Esophagus muscularis mucosa (tissue), 3 donors: ENCODE data around the gene CFAP161.

Source experiments
- POLR2A ChIP-seq: fragments of 450-650 bp; IDR thresholded peaks from one replicate; pipeline ENCODE4 v1.6.1; 2017; ENCODE audit warnings: antibody characterized with exemption, moderate library complexity, mild to moderate bottlenecking, low read depth
- TF ChIP-seq, protein P1 (sequence below), 3 experiments: fragments of 200-600 bp in 2 of 3; fragments of 450-650 bp in 1 of 3; sonication (generic) in 2 of 3; IDR thresholded peaks; one replicate each; pipeline ENCODE4 v1.5.1; 2017 to 2019; ENCODE audit warnings: antibody characterized with exemption in 3 of 3, mild to moderate bottlenecking in 2 of 3, moderate library complexity in 1 of 3

DNA sequence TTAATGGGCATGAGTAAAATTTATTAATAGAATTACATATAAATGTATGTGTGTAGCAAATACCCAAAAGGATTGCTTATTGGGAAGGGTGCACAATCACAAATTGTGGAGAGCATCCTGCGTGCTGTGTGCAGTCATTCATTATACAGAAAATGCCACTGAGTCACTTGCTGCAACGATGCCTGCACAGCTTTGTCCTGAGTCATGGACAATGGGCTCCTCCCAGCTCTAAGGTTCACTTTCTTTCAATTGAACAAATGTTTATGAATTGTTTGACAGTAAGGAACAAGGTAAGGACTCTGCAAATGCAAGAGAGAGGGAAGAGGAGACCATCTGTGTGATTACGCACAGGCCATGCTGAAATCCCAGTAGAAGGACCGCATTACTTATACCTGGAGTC is 18.7 kb downstream of the CFAP161 start:
- TF ChIP-seq, protein P1, sequence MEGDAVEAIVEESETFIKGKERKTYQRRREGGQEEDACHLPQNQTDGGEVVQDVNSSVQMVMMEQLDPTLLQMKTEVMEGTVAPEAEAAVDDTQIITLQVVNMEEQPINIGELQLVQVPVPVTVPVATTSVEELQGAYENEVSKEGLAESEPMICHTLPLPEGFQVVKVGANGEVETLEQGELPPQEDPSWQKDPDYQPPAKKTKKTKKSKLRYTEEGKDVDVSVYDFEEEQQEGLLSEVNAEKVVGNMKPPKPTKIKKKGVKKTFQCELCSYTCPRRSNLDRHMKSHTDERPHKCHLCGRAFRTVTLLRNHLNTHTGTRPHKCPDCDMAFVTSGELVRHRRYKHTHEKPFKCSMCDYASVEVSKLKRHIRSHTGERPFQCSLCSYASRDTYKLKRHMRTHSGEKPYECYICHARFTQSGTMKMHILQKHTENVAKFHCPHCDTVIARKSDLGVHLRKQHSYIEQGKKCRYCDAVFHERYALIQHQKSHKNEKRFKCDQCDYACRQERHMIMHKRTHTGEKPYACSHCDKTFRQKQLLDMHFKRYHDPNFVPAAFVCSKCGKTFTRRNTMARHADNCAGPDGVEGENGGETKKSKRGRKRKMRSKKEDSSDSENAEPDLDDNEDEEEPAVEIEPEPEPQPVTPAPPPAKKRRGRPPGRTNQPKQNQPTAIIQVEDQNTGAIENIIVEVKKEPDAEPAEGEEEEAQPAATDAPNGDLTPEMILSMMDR (IDR thresholded peaks at IDR 0.05): no peak
- TF ChIP-seq POLR2A: no peak
